22Rv1 (cell line): ENCODE results near the gene SNX25.

Experiments used
- ZFX ChIP-seq: fragments of 450-650 bp; IDR thresholded peaks from 2 replicates; pipeline ENCODE4 v1.6.1; 2017; ENCODE audit warnings: antibody characterized with exemption, borderline replicate concordance
- TF ChIP-seq, protein P1 (sequence below): fragments of 450-650 bp; IDR thresholded peaks from 2 replicates; pipeline ENCODE4 v1.5.1; 2017; ENCODE audit warnings: mild to moderate bottlenecking

GRCh38 chr4:185304944-185305690 lies 95.7 kb downstream of the SNX25 start:
- TF ChIP-seq, protein P1, sequence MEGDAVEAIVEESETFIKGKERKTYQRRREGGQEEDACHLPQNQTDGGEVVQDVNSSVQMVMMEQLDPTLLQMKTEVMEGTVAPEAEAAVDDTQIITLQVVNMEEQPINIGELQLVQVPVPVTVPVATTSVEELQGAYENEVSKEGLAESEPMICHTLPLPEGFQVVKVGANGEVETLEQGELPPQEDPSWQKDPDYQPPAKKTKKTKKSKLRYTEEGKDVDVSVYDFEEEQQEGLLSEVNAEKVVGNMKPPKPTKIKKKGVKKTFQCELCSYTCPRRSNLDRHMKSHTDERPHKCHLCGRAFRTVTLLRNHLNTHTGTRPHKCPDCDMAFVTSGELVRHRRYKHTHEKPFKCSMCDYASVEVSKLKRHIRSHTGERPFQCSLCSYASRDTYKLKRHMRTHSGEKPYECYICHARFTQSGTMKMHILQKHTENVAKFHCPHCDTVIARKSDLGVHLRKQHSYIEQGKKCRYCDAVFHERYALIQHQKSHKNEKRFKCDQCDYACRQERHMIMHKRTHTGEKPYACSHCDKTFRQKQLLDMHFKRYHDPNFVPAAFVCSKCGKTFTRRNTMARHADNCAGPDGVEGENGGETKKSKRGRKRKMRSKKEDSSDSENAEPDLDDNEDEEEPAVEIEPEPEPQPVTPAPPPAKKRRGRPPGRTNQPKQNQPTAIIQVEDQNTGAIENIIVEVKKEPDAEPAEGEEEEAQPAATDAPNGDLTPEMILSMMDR = peak; percentile 14; the same call in 1 of the 2 replicates
- TF ChIP-seq ZFX = no peak
